Ascending aorta (tissue), 2 donors: ENCODE measurements around the gene PEX11G. TPM values are rescaled to one million over a fixed set of nuclear protein-coding genes. Genes with fewer than 3 reads are reported as not detected.

Experiments
- DNase-seq, 2 donors: peaks; one replicate each; pipeline ENCODE4 v3.0.0-alpha.2; 2019; ENCODE audit warnings: low spot score in 2 of 2
- H3K27ac ChIP-seq, 2 donors: fragments of 200-600 bp; sonication (generic); one replicate each; pipeline ENCODE4 v1.5.1; 2016 to 2017; ENCODE audit warnings: mild to moderate bottlenecking in 1 of 2
- H3K27me3 ChIP-seq: fragments of 200-600 bp; sonication (generic); one replicate; pipeline ENCODE4 v1.5.1; 2017
- H3K36me3 ChIP-seq, 2 donors: fragments of 200-600 bp; sonication (generic); one replicate each; pipeline ENCODE4 v1.5.1; 2016
- H3K4me1 ChIP-seq, 2 donors: fragments of 200-600 bp; sonication (generic); one replicate each; pipeline ENCODE4 v1.5.1; 2016 to 2017; ENCODE audit warnings: mild to moderate bottlenecking in 1 of 2
- H3K4me3 ChIP-seq, 2 donors: fragments of 200-600 bp; sonication (generic); one replicate each; pipeline ENCODE4 v1.5.1; 2016 to 2017; ENCODE audit warnings: mild to moderate bottlenecking in 1 of 2
- H3K9me3 ChIP-seq, 2 donors: fragments of 200-600 bp; sonication (generic); one replicate each; pipeline ENCODE4 v1.5.1; 2016
- CTCF ChIP-seq, 3 experiments: fragments of 200-600 bp in 2 of 3; fragments of 450-650 bp in 1 of 3; sonication (generic) in 2 of 3; IDR thresholded peaks; one replicate each; pipeline ENCODE4 v1.5.1; 2016 to 2019; ENCODE audit warnings: antibody characterized with exemption in 3 of 3, mild to moderate bottlenecking in 1 of 3, moderate library complexity in 1 of 3
- intact Hi-C: fragments of 100-400 bp; cut with DNase I; formaldehyde crosslinking; loops from one replicate; pipeline ENCODE4 v1.15.1; 2023
- total RNA-seq: library from RNA; depleted of rRNA; stranded (reverse); fragments of >200 nt; gene quantifications from one replicate; pipeline ENCODE4 v1.1.0, GENCODE V29; 2016

Gene PEX11G
- total RNA-seq, 1 donor from 2014 or later, result not detected

GRCh38 chr19:7467009-7467989 lies 21.5 kb downstream of the PEX11G start:
- Histone ChIP-seq H3K4me3 (no peak overlapping the region), H3K4me1 (no peaks in the 10 kb centered on the region), H3K36me3 (peaks cover 81 to 85% of the 10 kb centered on the region in 2 donors), H3K9me3 (no peaks in the 10 kb centered on the region), H3K27me3 (no peaks in the 10 kb centered on the region), H3K27ac (no peak overlapping the region)
- no peak for DNase-seq
- intact Hi-C loops, result no loop called here
- TF ChIP-seq CTCF (IDR thresholded peaks at IDR 0.05), result no peak

DNA sequence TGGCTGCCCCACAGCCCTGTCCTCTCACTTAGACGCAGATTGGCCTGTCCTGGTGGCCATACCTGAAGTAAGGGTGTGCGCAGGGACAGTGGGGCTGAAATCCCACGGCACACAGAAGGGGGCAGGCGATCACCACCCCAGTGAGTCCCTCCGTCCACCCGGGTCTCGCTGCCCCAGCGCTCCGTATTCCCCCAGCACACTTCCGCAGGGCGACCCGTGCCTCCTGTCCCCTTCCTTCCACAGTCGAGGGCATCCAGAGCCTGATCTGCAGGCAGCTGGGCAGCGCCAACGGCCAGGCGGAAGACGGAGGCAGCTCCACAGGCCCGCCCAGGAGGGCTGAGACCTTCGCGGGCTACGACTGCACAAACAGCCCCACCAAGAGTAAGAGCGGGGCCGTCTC lies 25.3 kb downstream of the PEX11G start:
- DNase-seq, result no peak
- H3K27me3 ChIP-seq, result no peaks in the 10 kb centered on the region
- intact Hi-C loops, result no loop called here
- TF ChIP-seq CTCF (IDR thresholded peaks at IDR 0.05), result no peak
- no peaks in the 10 kb centered on the region for H3K4me1 ChIP-seq
- H3K4me3 ChIP-seq, result no peak overlapping the region
- no peak overlapping the region for H3K27ac ChIP-seq
- no peaks in the 10 kb centered on the region for H3K9me3 ChIP-seq
- peaks cover 79 to 84% of the 10 kb centered on the region in 2 donors for H3K36me3 ChIP-seq

- TF ChIP-seq CTCF (IDR thresholded peaks at IDR 0.05), result no peak
- no peaks in the 10 kb centered on the region for H3K4me1 ChIP-seq
- no peak overlapping the region for H3K27ac ChIP-seq
- peaks cover 69 to 78% of the 10 kb centered on the region in 2 donors for H3K36me3 ChIP-seq
- no peak overlapping the region for H3K4me3 ChIP-seq
- intact Hi-C loops, result no loop called here
- H3K27me3 ChIP-seq, result no peaks in the 10 kb centered on the region
- no peaks in the 10 kb centered on the region for H3K9me3 ChIP-seq
- no peak for DNase-seq
Observed at GRCh38 chr19:7461841-7462629, 26.8 kb downstream of the PEX11G start.

- no peaks in the 10 kb centered on the region for H3K9me3 ChIP-seq
- H3K4me3 ChIP-seq, result no peak overlapping the region
- H3K27ac ChIP-seq, result no peak overlapping the region
- TF ChIP-seq CTCF (IDR thresholded peaks at IDR 0.05), result no peak
- peaks cover 69 to 85% of the 10 kb centered on the region in 2 donors for H3K36me3 ChIP-seq
- DNase-seq, result no peak
- H3K4me1 ChIP-seq, result no peaks in the 10 kb centered on the region
- H3K27me3 ChIP-seq, result no peaks in the 10 kb centered on the region
- intact Hi-C loops, result no loop called here
Observed at GRCh38 chr19:7460562-7460966, 28.3 kb downstream of the PEX11G start.

DNA sequence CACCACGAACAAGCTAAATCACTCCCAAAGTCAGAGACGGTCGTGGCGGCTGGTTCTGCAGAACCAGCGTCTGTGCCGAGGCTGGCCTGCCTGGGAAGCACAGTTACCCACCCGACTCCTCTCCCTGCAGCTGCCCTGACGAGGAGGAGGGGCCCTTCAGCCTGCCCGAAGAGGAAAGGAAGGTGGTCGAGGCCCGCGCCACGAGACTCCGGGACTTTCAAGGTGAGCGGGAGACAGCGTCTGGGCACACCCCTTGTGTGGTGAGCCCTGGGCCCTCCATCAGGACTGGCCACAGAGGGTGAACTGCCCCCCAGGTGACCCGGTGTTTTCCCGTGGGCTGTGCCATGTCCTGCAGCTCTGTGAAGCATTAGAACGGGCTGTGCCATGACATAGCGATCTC lies 29.1 kb downstream of the PEX11G start:
- Histone ChIP-seq H3K27ac (no peak overlapping the region), H3K27me3 (no peaks in the 10 kb centered on the region), H3K36me3 (peaks cover 66 to 84% of the 10 kb centered on the region in 2 donors), H3K4me1 (no peaks in the 10 kb centered on the region), H3K4me3 (no peak overlapping the region), H3K9me3 (no peaks in the 10 kb centered on the region)
- no peak for TF ChIP-seq CTCF (IDR thresholded peaks at IDR 0.05)
- intact Hi-C loops, result no loop called here
- no peak for DNase-seq
